ENCODE results near the gene DCLK1.

DCLK1 gene

DNA sequence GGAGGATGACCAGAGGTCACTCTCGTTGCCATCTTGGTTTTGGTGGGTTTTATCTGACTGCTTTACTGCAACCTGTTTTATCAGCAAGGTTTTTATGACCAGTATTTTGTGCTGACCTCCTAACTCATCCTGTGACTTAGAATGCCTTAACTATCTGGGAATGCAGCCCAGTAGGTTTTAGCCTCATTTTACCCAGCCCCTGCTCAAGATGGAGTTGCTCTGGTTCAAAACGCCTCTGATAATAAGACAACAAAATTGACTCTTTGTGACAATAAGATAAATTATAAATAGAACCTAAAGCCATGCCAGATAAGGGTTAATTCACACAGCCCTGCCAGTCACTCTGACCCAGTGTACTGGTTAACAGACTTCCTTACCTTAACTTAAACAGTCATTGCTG is 387.0 kb downstream of the DCLK1 start:
- no peak for DNase-seq (ENCODE audit: low read depth)

DNA sequence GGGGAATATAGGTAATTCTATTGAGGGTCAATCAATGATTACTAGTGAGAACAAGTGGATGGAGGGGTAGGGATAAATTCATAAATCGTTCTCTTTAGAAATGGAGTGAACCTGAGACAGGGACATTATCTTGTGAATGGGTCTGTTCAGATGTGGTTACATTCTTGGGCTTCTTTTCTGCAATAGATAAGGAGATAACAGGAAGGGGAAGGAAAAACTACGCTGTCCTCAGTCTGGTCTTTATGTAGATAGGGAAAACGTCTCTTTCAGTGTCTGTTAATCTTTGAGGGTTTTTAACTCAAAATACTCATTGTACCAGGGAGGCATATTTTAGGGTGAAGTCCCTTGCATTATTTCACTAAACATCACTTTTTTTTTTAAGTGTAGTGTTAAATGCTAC is 388.0 kb downstream of the DCLK1 start:
- no peak for DNase-seq (ENCODE audit: low read depth)

- DNase-seq (ENCODE audit: low read depth): no peak
Observed at GRCh38 chr13:35741657-35742056, 389.5 kb downstream of the DCLK1 start.

DNA sequence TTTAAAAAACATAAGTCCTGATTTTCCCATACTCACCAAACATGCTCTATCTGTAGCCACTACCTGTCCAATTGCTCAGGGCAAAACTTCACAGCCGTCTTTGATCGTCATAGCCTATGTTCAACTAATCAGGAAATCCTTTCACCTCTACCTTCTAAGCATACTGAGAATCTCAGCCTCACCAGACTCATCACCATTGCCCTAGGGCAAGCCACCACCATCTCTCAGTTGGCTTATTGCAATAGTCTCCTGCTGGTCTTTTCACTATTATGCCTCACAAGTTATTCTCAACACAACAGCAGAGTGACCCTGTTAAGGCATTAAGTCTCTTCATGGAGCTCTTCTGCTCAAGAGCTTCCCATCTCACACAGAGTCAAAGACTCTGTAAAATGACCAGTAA is 394.3 kb downstream of the DCLK1 start:
- DNase-seq (ENCODE audit: low read depth): no peak

DNA sequence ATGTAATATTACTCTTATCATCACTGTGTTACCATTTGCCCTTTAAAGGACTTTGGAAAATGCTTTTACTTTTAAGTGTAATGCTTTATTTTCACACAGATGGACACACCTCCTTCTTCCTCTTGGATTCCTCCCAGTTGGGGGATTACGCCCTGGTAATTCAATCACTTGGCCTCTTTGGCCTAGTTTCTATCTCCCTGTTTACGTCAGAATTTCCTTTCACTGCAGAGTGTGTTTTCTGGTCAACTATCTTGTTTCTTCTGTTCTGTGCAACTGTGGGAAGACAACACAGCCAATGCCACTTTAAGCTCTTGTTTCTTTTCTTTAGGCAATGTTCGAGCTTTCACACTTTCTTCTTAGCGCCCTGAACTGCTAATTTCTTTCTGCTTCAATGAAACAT is 397.4 kb downstream of the DCLK1 start:
- DNase-seq (ENCODE audit: low read depth): no peak

GRCh38 chr13:35732565-35732964 is 398.6 kb downstream of the DCLK1 start:
- no peak for DNase-seq (ENCODE audit: low read depth)

DNA sequence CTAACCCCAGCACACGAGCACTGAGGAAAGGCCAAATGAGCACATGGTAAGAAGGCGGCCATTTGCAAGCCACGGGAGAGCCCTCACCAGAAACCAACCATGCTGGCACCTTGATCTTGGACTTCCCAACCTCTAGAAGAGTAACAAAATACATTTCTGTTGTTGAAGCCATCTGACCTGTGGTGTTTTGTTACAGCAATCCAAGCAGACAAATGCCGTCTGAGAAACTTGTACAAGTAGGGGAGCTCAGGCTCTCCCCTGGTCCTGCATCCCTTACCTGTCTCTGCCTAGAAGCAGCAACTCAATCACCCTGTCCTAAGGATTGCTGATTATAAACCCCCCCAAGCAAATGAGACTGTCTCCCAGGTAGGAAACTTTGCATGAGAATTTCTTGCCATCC is 399.7 kb downstream of the DCLK1 start:
- no peak for DNase-seq (ENCODE audit: low read depth)

- DNase-seq (ENCODE audit: low read depth): no peak
Observed at GRCh38 chr13:35729926-35730627, 401.1 kb downstream of the DCLK1 start.

GRCh38 chr13:35727881-35728280 is 403.3 kb downstream of the DCLK1 start:
- DNase-seq (ENCODE audit: low read depth): no peak

GRCh38 chr13:35724446-35724845 is 406.7 kb downstream of the DCLK1 start:
- DNase-seq (ENCODE audit: low read depth): no peak

DNA sequence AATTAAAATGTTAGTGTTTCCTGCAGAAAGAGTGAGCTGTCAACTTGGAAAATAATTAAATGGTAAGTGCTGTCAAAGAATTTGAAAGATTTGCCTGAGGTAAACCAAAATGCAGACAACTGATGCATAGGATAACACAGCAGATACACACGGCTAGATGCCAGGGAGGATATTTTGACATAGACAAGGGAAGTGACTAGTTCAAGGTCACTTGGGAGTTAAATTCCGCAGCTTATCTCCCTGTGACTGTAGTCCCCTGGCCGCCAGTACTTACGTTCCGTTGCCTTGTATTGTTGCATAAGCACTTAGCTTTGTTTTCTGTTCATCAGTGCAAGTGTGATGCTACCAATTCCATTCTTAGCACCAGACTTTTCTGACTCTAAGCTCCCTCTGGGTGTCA is 407.4 kb downstream of the DCLK1 start:
- DNase-seq (ENCODE audit: low read depth): no peak

- DNase-seq (ENCODE audit: low read depth): no peak
Observed at GRCh38 chr13:35723053-35723461, 408.1 kb downstream of the DCLK1 start.

GRCh38 chr13:35722458-35723052 is 408.6 kb downstream of the DCLK1 start:
- DNase-seq (ENCODE audit: low read depth): no peak

DNA sequence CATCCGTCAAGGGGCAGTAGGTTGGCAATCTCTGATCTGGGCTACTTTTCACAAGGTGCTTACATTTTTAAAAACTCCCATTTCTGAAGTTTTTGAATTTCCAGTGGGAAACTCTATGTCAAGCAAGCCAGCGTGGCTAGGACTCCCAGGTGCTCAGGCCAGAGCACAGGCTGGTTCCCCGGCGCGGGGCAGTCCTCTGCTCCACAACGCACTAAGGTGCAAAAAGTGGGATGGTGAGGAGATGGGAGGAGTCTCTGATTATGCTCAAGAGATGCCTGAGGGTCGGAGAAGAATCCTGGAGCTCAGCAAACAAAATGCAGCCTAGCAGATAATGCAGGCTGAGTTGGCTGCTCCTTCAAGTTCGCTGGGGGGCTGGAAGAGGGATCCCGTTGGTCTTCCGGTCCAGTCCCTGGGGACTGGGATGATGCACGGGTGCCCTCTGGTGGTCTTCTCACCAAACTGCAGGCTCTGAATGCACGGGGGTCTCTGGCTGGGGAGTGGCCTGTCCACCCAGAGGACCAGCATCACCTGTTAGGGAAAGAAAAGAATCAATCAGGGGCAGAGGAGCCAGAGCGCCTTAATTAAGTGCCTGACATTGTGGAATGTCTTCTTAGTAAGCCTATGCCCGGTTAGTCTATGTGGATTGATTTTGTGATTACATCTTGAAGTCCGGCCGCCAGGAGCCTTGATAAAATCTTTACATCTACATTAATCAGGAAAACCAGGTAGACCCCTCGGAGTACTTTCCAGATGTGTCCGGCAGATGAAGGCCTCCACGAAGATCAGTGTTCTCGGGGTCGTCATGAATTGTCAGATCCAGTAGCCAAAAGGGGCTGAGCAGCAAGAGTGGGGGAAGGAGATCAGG is 410.3 kb downstream of the DCLK1 start:
- DNase-seq (ENCODE audit: low read depth): no peak

- DNase-seq (ENCODE audit: low read depth): no peak
Observed at GRCh38 chr13:35720290-35720689, 410.9 kb downstream of the DCLK1 start.

Measured in stimulated activated CD4-positive, alpha-beta T cell treated with anti-CD3 and anti-CD28 coated beads, Interleukin-2, amount 100 ng/mL, for 4 hours (primary cell).